NCI-H2196 treated with DMSO at 0.1 percent for 48 hours (cell line): ENCODE measurements around the gene KIAA0825.
"Not testable (repeated sequence)": the region's sequence is repeated elsewhere in the genome, so short reads cannot be mapped to it uniquely, and the experiment has no call there.

ENCODE experiments used
- DNase-seq: peaks from one replicate; lab custom pipeline; 2025; ENCODE audit not compliant: unreplicated experiment; lab: John Stamatoyannopoulos, UW

The KIAA0825 gene

DNA sequence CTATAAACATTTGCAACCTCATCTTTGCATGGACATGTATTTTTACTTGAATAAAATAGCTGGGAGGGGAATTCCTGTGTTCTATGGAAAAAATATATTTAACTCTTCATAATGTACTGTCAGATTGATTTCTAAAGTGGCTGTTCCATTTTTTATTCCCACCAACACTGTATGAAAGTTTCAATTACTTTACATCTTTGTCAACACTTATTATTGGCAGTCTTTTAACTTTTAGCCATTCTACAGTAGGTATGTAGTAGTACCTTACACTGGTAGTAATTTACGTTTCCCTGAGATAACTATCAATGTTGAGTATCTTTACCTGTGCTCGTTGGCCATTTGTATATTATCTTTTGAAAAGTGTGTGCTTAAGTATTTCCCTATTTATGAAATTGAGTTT is 429.7 kb downstream of the KIAA0825 start:
- no peak for DNase-seq

GRCh38 chr5:94184870-94185269 is 433.5 kb downstream of the KIAA0825 start:
- DNase-seq, result no peak

DNA sequence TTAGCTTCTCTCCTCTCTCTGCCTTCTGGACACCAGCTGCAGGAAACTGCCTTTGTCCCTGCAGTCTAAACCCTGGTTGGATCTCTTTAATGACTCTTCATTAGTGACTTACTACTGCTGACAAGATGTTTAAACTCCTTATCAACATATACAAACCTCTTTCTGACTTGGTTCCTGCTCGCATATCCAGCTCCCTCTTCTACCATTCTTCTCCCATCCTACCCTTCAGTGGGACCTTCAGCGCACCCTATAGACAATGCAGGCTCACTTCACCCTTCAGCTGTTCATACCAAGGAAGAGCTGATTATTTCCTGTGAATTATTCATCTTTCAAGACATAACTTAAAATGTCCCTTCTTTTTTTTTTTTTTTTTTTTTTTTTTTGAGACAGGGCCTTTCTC is 436.5 kb downstream of the KIAA0825 start:
- DNase-seq, result no peak

GRCh38 chr5:94180761-94181160 is 437.6 kb downstream of the KIAA0825 start:
- DNase-seq, result no peak

GRCh38 chr5:94175912-94176311 is 442.5 kb downstream of the KIAA0825 start:
- no peak for DNase-seq

- no peak for DNase-seq
Observed at GRCh38 chr5:94174748-94175411, 443.5 kb downstream of the KIAA0825 start.

DNA sequence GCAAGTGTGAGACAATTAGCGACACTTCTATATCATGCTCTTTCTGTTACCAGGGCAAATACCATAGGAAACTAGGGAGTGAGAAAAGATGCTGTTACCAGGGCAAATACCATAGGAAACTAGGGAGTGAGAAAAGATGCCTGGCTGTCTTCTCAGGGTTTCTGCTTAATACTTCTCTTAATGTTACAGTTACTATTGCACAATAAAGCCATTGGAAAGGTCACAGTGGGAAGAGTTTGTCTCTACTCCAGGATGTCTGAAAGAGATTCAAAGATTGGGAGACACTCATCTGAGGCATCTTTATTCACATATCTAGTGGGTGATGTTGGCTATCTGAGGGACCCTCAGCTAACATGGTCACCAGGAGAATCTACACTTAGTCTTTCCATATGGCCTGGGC is 445.3 kb downstream of the KIAA0825 start:
- DNase-seq, result no peak

- not testable (repeated sequence) for DNase-seq
Observed at GRCh38 chr5:94171070-94171469, 447.3 kb downstream of the KIAA0825 start.

DNA sequence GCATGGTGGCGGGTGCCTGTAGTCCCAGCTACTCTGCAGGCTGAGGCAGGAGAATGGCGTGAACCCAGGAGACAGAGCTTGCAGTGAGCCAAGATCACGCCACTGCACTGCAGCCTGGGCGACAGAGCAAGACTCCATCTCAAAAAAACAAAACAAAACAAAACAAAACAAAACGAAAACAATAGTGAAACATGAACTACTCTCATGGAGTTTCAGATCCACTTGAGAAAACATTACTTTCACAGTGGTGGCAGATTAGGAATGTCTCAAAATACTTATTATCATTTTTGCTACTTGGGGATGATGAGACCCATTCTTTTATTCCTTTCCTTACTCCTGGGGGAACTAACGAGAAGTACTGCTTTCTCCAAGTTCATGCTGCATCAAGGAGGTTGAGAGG is 448.2 kb downstream of the KIAA0825 start:
- not testable (repeated sequence) for DNase-seq

DNA sequence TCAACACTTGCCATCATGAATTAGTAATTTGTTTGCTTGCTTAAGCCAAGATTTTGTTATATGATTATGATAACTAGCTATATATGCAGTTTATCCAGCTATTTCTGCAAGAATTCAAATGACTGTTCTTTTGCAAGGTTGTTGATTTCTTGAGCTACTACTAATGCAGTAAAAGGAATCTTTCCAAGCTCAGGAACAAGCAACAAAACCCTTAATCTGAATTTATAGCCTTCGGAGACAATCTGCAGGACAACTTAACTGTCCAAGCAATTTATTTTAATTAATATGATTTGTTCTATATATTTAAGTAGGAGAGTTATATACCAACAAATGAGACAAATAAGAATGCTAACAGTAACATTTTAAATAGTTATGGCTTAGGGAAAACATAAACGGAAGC is 450.3 kb downstream of the KIAA0825 start:
- DNase-seq, result no peak

- no peak for DNase-seq
Observed at GRCh38 chr5:94161801-94162200, 456.6 kb downstream of the KIAA0825 start.

DNA sequence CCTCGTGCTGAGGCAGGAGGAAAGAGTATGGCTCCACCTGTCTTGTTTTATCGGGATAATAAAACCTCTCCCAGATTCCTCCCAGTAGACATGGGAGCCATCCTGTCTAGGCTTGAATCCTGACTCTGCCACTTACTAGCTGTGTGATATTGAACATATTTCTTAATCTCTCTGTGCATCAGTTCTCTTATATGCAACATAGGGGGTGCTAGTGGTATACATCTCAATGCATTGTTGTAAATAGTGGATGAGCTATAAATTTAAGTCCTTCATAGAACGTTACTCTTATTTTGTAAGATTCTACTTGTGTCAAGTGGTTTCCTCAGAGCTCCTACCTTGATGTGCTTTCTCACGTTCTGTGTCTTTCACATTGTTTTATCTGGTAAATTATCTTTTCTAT is 459.3 kb downstream of the KIAA0825 start:
- no peak for DNase-seq

- no peak for DNase-seq
Observed at GRCh38 chr5:94157704-94158539, 460.5 kb downstream of the KIAA0825 start.

GRCh38 chr5:94154672-94155071 is 463.7 kb downstream of the KIAA0825 start:
- no peak for DNase-seq

DNA sequence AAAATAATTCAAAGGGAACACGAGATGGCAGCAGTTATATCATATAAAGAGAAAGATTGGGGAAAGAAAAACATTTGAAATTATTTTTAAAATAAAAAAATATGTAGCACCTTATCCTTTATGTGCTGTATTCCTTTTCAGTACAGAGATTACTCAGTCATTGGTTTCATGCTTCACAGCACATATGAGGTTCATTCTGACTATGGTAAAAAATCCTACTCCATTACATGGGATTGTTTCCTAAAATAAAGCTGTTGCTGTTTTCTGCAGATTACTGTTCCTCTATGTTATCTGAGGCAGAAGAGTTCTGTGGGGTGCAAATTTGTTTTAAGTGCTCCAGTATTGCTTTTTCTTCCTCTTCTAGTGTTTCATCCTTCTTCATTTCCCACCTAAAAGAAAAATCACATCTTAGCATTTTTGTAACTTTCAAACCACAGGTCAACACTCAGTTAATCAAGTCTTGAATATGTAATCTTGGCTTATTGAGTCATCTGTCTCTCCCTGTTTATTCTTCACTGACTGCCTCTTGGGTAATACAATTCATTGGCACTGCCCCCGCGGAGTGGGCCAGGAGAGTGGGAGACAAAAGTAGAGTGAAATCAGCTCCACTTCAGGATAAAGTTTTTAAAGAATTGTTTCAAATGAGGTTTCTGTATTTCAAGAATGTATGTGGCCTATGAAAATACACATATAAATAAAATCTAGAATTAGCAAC is 464.5 kb downstream of the KIAA0825 start:
- DNase-seq, result no peak

GRCh38 chr5:94143621-94144020 is 474.8 kb downstream of the KIAA0825 start:
- DNase-seq, result not testable (repeated sequence)

GRCh38 chr5:94140300-94140699 is 478.1 kb downstream of the KIAA0825 start:
- DNase-seq, result no peak

GRCh38 chr5:94130077-94130476 is 488.3 kb downstream of the KIAA0825 start:
- DNase-seq, result no peak

- no peak for DNase-seq
Observed at GRCh38 chr5:94125107-94125506, 493.3 kb downstream of the KIAA0825 start.

GRCh38 chr5:94116317-94116716 is 502.1 kb downstream of the KIAA0825 start:
- DNase-seq, result not testable (repeated sequence)

- DNase-seq, result no peak
Observed at GRCh38 chr5:94113087-94113486, 505.3 kb downstream of the KIAA0825 start.
